ENCODE data around the gene AQP1.

Gene AQP1

GRCh38 chr7:30932562-30932961 lies 20.9 kb downstream of the AQP1 start:
- no peak for DNase-seq (ENCODE audit: low read depth)
- no peak overlapping the region for H3K4me3 ChIP-seq (ENCODE audit: low read length)
- TF ChIP-seq CTCF (conservative IDR thresholded peaks at IDR 0.05; ENCODE audit: low read depth, low read length) = no peak

- no peak for TF ChIP-seq CTCF (conservative IDR thresholded peaks at IDR 0.05; ENCODE audit: low read depth, low read length)
- no peak for DNase-seq (ENCODE audit: low read depth)
- no peak overlapping the region for H3K4me3 ChIP-seq (ENCODE audit: low read length)
Observed at GRCh38 chr7:30933124-30933974, 21.7 kb downstream of the AQP1 start.

- no peak overlapping the region for H3K4me3 ChIP-seq (ENCODE audit: low read length)
- no peak for DNase-seq (ENCODE audit: low read depth)
- TF ChIP-seq CTCF (conservative IDR thresholded peaks at IDR 0.05; ENCODE audit: low read depth, low read length) = no peak
Observed at GRCh38 chr7:30934225-30934624, 22.6 kb downstream of the AQP1 start.

GRCh38 chr7:30934732-30935568 lies 23.3 kb downstream of the AQP1 start:
- DNase-seq (ENCODE audit: low read depth) = no peak
- TF ChIP-seq CTCF (conservative IDR thresholded peaks at IDR 0.05; ENCODE audit: low read depth, low read length) = no peak
- no peak overlapping the region for H3K4me3 ChIP-seq (ENCODE audit: low read length)

- no peak for DNase-seq (ENCODE audit: low read depth)
- TF ChIP-seq CTCF (conservative IDR thresholded peaks at IDR 0.05; ENCODE audit: low read depth, low read length) = no peak
- H3K4me3 ChIP-seq (ENCODE audit: low read length) = no peak overlapping the region
Observed at GRCh38 chr7:30935569-30935877, 23.9 kb downstream of the AQP1 start.

GRCh38 chr7:30936650-30937245 lies 25.1 kb downstream of the AQP1 start:
- TF ChIP-seq CTCF (conservative IDR thresholded peaks at IDR 0.05; ENCODE audit: low read depth, low read length) = no peak
- DNase-seq (ENCODE audit: low read depth) = no peak
- no peak overlapping the region for H3K4me3 ChIP-seq (ENCODE audit: low read length)

Measured in retinal pigment epithelial cell (primary cell).